HG03469 (cell line): ENCODE data around the gene AKNA.
A peak's percentile ranks its signal among the peaks of the same experiment; 100 is the strongest.

Experiments
- ATAC-seq: cut with Tn5 transposase; IDR thresholded peaks from one replicate; pipeline ENCODE4 v1.9.1; 2021; ENCODE audit warnings: mild to moderate bottlenecking, moderate library complexity, moderate number of reproducible peaks; ENCODE audit not compliant: unreplicated experiment

Gene AKNA

GRCh38 chr9:114416290-114416689, 28.5 kb upstream of the AKNA start:
- ATAC-seq: no peak

GRCh38 chr9:114414346-114414745, 26.6 kb upstream of the AKNA start:
- ATAC-seq: no peak

- ATAC-seq: no peak
These were observed 26.1 kb upstream of the AKNA start for GRCh38 chr9:114413861-114414301.

- no peak for ATAC-seq
These were observed 24.4 kb upstream of the AKNA start for GRCh38 chr9:114412048-114412683.

- ATAC-seq: no peak
These were observed 23.7 kb upstream of the AKNA start for GRCh38 chr9:114411452-114411851.

GRCh38 chr9:114410910-114411309, 23.1 kb upstream of the AKNA start:
- ATAC-seq: no peak

- no peak for ATAC-seq
These were observed 22.1 kb upstream of the AKNA start for GRCh38 chr9:114409842-114410241.

- ATAC-seq: no peak
These were observed 21.5 kb upstream of the AKNA start for GRCh38 chr9:114409103-114409780.

GRCh38 chr9:114408645-114409044, 20.9 kb upstream of the AKNA start:
- ATAC-seq: no peak

- ATAC-seq: no peak
These were observed 20.1 kb upstream of the AKNA start for GRCh38 chr9:114407889-114408288.

GRCh38 chr9:114406441-114406840, 18.7 kb upstream of the AKNA start:
- no peak for ATAC-seq

- ATAC-seq: peak; percentile 79
These were observed 17.7 kb upstream of the AKNA start for GRCh38 chr9:114405294-114406034.

GRCh38 chr9:114404531-114404930, 16.7 kb upstream of the AKNA start:
- no peak for ATAC-seq

GRCh38 chr9:114403153-114403756, 15.5 kb upstream of the AKNA start:
- no peak for ATAC-seq

GRCh38 chr9:114401344-114401743, 13.6 kb upstream of the AKNA start:
- no peak for ATAC-seq

- ATAC-seq: no peak
These were observed 13.0 kb upstream of the AKNA start for GRCh38 chr9:114400772-114401171.

GRCh38 chr9:114400219-114400618, 12.4 kb upstream of the AKNA start:
- no peak for ATAC-seq

- ATAC-seq: no peak
These were observed 11.6 kb upstream of the AKNA start for GRCh38 chr9:114399381-114399780.

GRCh38 chr9:114397848-114398605, 10.2 kb upstream of the AKNA start:
- peak; percentile 56 for ATAC-seq

GRCh38 chr9:114397219-114397847, 9.6 kb upstream of the AKNA start:
- ATAC-seq: no peak
